Aorta (tissue), 5 donors: ENCODE results near the gene TMEM259. TPM values are rescaled to one million over a fixed set of nuclear protein-coding genes. Genes with fewer than 3 reads are reported as not detected.

Experiments used
- ATAC-seq: fragments of 200-7000 bp; cut with Tn5 transposase; one replicate; pipeline ENCODE4 v1.9.1; 2022; ENCODE audit warnings: moderate library complexity; ENCODE audit not compliant: low FRiP score
- DNase-seq, 2 donors: peaks; one replicate each; pipeline ENCODE4 v3.0.0-alpha.2; 2020
- H3K27ac ChIP-seq, 2 donors: one replicate each; pipeline ENCODE4 v1.5.1; 2013; ENCODE audit warnings: low read length in 2 of 2, mild to moderate bottlenecking in 2 of 2, moderate library complexity in 2 of 2, control low read depth in 1 of 2, inconsistent platforms in 1 of 2, low read depth in 1 of 2
- H3K27me3 ChIP-seq, 2 donors: one replicate each; pipeline ENCODE4 v1.6.1; 2013; ENCODE audit warnings: control low read depth in 1 of 2, low read length in 1 of 2, mild to moderate bottlenecking in 1 of 2, moderate library complexity in 1 of 2; ENCODE audit not compliant: insufficient read depth in 2 of 2, control insufficient read depth in 1 of 2
- H3K36me3 ChIP-seq, 2 donors: one replicate each; pipeline ENCODE4 v1.6.1; 2013; ENCODE audit warnings: control low read depth in 1 of 2, low read length in 1 of 2, mild to moderate bottlenecking in 1 of 2; ENCODE audit not compliant: insufficient read depth in 2 of 2, control insufficient read depth in 1 of 2
- H3K4me1 ChIP-seq, 2 donors: one replicate each; pipeline ENCODE4 v1.6.1; 2013; ENCODE audit warnings: low read length in 2 of 2, control low read depth in 1 of 2, mild to moderate bottlenecking in 1 of 2, moderate library complexity in 1 of 2; ENCODE audit not compliant: insufficient read depth in 2 of 2, control insufficient read depth in 1 of 2
- H3K4me3 ChIP-seq, 2 donors: one replicate each; pipeline ENCODE4 v1.5.1; 2013; ENCODE audit warnings: low read length in 2 of 2, control low read depth in 1 of 2, mild to moderate bottlenecking in 1 of 2
- H3K9me3 ChIP-seq: one replicate; pipeline ENCODE4 v1.6.1; 2013; ENCODE audit warnings: mild to moderate bottlenecking, low read length; ENCODE audit not compliant: control insufficient read depth
- WGBS, 2 donors: extraction: QIAGEN DNeasy Blood & Tissue Kit; methylation state at CpG; one replicate each; pipeline ENCODE4 v1.1.7; 2013; 5-methylcytosine and 5-hydroxymethylcytosine counted together
- intact Hi-C, 2 donors: fragments of 100-400 bp; cut with DNase I; formaldehyde crosslinking; loops; one replicate each; pipeline versions ENCODE4 v1.14.2 to v1.15.0; 2022
- polyA plus RNA-seq, 2 donors: library from polyadenylated mRNA; stranded (reverse); fragments of 200-250 nt; gene quantifications; one replicate each; pipeline ENCODE4 v1.2.3, GENCODE V29; 2013
- total RNA-seq, 2 donors: library from RNA; stranded (reverse); fragmentation: NEBNext Ultra II Directional; extraction: Animal tissue kit (Norgen Biotek cat#: 25700); gene quantifications; one replicate each; pipeline ENCODE4 v1.2.1, GENCODE V29; 2021
- donor health status: healthy with polysubstance abuse.
- donor health status: Bipolar disorder and iron deficiency.
- donor health status: DM: no; HTN: no; CAD: no.
- donor health status: DM: no; HTN: no; CAD: no.
- donor health status: DM: yes; HTN: yes; CAD: no.

Gene TMEM259
- total and polyA plus RNA-seq, 4 donors, result 50.1 to 434 (median 130) TPM

- intact Hi-C loops, result no loop called here
- Histone ChIP-seq H3K4me3 (no peak overlapping the region), H3K4me1 (no peaks in the 10 kb centered on the region), H3K36me3 (no peaks in the 10 kb centered on the region), H3K27ac (no peak overlapping the region), H3K9me3 (no peaks in the 10 kb centered on the region), H3K27me3 (no peaks in the 10 kb centered on the region)
- ATAC-seq (no peak), DNase-seq (peak in 1 of 2 donors; percentile 70)
- WGBS, 2 donors, result 83 to 88% methylated on average over 31 of the region's 31 CpGs
Observed at GRCh38 chr19:1050989-1051788, 30.3 kb upstream of the TMEM259 start.

- H3K4me3 ChIP-seq, result no peak overlapping the region
- H3K36me3 ChIP-seq, result no peaks in the 10 kb centered on the region
- ATAC-seq, result no peak
- H3K27ac ChIP-seq, result no peak overlapping the region
- no peaks in the 10 kb centered on the region for H3K9me3 ChIP-seq
- intact Hi-C loops, result no loop called here
- H3K4me1 ChIP-seq, result no peaks in the 10 kb centered on the region
- DNase-seq, result no peak
- WGBS, 2 donors, result 56 to 69% methylated on average over 10 to 11 of the region's 11 CpGs
- H3K27me3 ChIP-seq, result no peaks in the 10 kb centered on the region
Observed at GRCh38 chr19:1049800-1050199, 28.9 kb upstream of the TMEM259 start.

GRCh38 chr19:1049106-1049505 is 28.2 kb upstream of the TMEM259 start:
- DNase-seq (peak in 1 of 2 donors; percentile 45), ATAC-seq (no peak)
- no peaks in the 10 kb centered on the region for H3K4me1 ChIP-seq
- no peak overlapping the region for H3K27ac ChIP-seq
- no peaks in the 10 kb centered on the region for H3K27me3 ChIP-seq
- WGBS, 2 donors, result 91 to 93% methylated on average over 15 to 17 of the region's 17 CpGs
- intact Hi-C loops, result no loop called here
- H3K9me3 ChIP-seq, result no peaks in the 10 kb centered on the region
- no peaks in the 10 kb centered on the region for H3K36me3 ChIP-seq
- H3K4me3 ChIP-seq, result no peak overlapping the region

- no peak overlapping the region for H3K4me3 ChIP-seq
- no peaks in the 10 kb centered on the region for H3K27me3 ChIP-seq
- 84 to 87% methylated on average over 18 to 20 of the region's 20 CpGs for WGBS, 2 donors
- intact Hi-C loops, result no loop called here
- no peaks in the 10 kb centered on the region for H3K36me3 ChIP-seq
- H3K9me3 ChIP-seq, result no peaks in the 10 kb centered on the region
- no peaks in the 10 kb centered on the region for H3K4me1 ChIP-seq
- DNase-seq (no peak), ATAC-seq (no peak)
- H3K27ac ChIP-seq, result no peak overlapping the region
Observed at GRCh38 chr19:1047696-1048147, 26.8 kb upstream of the TMEM259 start.

GRCh38 chr19:1046836-1047695 is 26.1 kb upstream of the TMEM259 start:
- Histone ChIP-seq H3K9me3 (no peaks in the 10 kb centered on the region), H3K27ac (no peak overlapping the region), H3K27me3 (no peaks in the 10 kb centered on the region), H3K4me3 (no peak overlapping the region), H3K4me1 (no peaks in the 10 kb centered on the region), H3K36me3 (no peaks in the 10 kb centered on the region)
- ATAC-seq, result no peak
- intact Hi-C loops, result no loop called here
- DNase-seq, result peak in 1 of 2 donors; percentile 42
- WGBS, 2 donors, result 93 to 94% methylated on average over 77 of the region's 77 CpGs

- WGBS, 2 donors, result 88 to 93% methylated on average over 31 to 33 of the region's 33 CpGs
- no peak overlapping the region for H3K27ac ChIP-seq
- H3K4me1 ChIP-seq, result no peaks in the 10 kb centered on the region
- H3K9me3 ChIP-seq, result no peaks in the 10 kb centered on the region
- intact Hi-C loops, result no loop called here
- H3K27me3 ChIP-seq, result no peaks in the 10 kb centered on the region
- no peaks in the 10 kb centered on the region for H3K36me3 ChIP-seq
- H3K4me3 ChIP-seq, result no peak overlapping the region
- ATAC-seq (no peak), DNase-seq (no peak)
Observed at GRCh38 chr19:1046117-1046626, 25.2 kb upstream of the TMEM259 start.

- no peaks in the 10 kb centered on the region for H3K36me3 ChIP-seq
- peak in 1 of 2 donors; percentile 48 for DNase-seq
- no peaks in the 10 kb centered on the region for H3K27me3 ChIP-seq
- no peaks in the 10 kb centered on the region for H3K9me3 ChIP-seq
- H3K4me1 ChIP-seq, result no peaks in the 10 kb centered on the region
- no peak overlapping the region for H3K4me3 ChIP-seq
- H3K27ac ChIP-seq, result no peak overlapping the region
- no peak for ATAC-seq
- WGBS, 2 donors, result 70 to 75% methylated on average over 10 of the region's 10 CpGs
- intact Hi-C loops, result no loop called here
Observed at GRCh38 chr19:1045247-1045603, 24.3 kb upstream of the TMEM259 start.

- Histone ChIP-seq H3K27me3 (no peaks in the 10 kb centered on the region), H3K4me3 (no peak overlapping the region), H3K4me1 (no peaks in the 10 kb centered on the region), H3K9me3 (no peaks in the 10 kb centered on the region), H3K36me3 (no peaks in the 10 kb centered on the region), H3K27ac (no peak overlapping the region)
- intact Hi-C loops, result loop anchor here (5.0 kb wide), 1 partner anchor 54 kb away; the partner anchor contains the start of gene POLR2E (in 2 of the 2)
- WGBS, 2 donors, result 43 to 52% methylated on average over 23 of the region's 23 CpGs
- no peak for ATAC-seq
- peak in 1 of 2 donors; percentile 58 for DNase-seq
Observed at GRCh38 chr19:1042689-1043511, 22.0 kb upstream of the TMEM259 start.
